Karpas-422 (cell line): ENCODE data around the gene CYP26A1. TPM values are rescaled to one million over a fixed set of nuclear protein-coding genes. Genes with fewer than 3 reads are reported as not detected.

ENCODE experiments used
- DNase-seq: peaks from one replicate; pipeline ENCODE4 v3.0.0-alpha.2; 2015
- H2AFZ ChIP-seq: fragments of 200-600 bp; sonication (generic); 2 replicates; pipeline ENCODE4 v1.6.1; 2014; ENCODE audit warnings: antibody characterized with exemption, low read length, mixed read lengths
- H3K27ac ChIP-seq: fragments of 200-600 bp; sonication (generic); 2 replicates; pipeline ENCODE4 v1.5.1; 2014; ENCODE audit warnings: mild to moderate bottlenecking, low read length, moderate library complexity
- H3K27me3 ChIP-seq: fragments of 200-600 bp; sonication (generic); 2 replicates; pipeline ENCODE4 v1.6.1; 2014; ENCODE audit warnings: low read length, mixed read lengths
- H3K36me3 ChIP-seq: fragments of 200-600 bp; sonication (generic); 2 replicates; pipeline ENCODE4 v1.6.1; 2014; ENCODE audit warnings: low read length, mixed read lengths; ENCODE audit not compliant: insufficient read depth
- H3K4me1 ChIP-seq: fragments of 200-600 bp; sonication (generic); 2 replicates; pipeline ENCODE4 v1.6.1; 2014; ENCODE audit warnings: mild to moderate bottlenecking, low read length, mixed read lengths
- H3K4me2 ChIP-seq: fragments of 200-600 bp; sonication (generic); 2 replicates; pipeline ENCODE4 v1.6.1; 2014; ENCODE audit warnings: low read length, low read depth, mild to moderate bottlenecking; ENCODE audit not compliant: poor library complexity, severe bottlenecking
- H3K4me3 ChIP-seq: fragments of 200-600 bp; sonication (generic); 2 replicates; pipeline ENCODE4 v1.5.1; 2014; ENCODE audit warnings: mild to moderate bottlenecking, antibody characterized with exemption, low read length, mixed read lengths
- H3K79me2 ChIP-seq: fragments of 200-600 bp; sonication (generic); 2 replicates; pipeline ENCODE4 v1.6.1; 2014; ENCODE audit warnings: mild to moderate bottlenecking, low read length, mixed read lengths
- H3K9ac ChIP-seq: fragments of 200-600 bp; sonication (generic); 2 replicates; pipeline ENCODE4 v1.6.0; 2014; ENCODE audit warnings: low read length
- H3K9me2 ChIP-seq: fragments of 200-600 bp; sonication (generic), shearing (Covaris generic); replicated peaks from 2 replicates; pipeline ENCODE4 v1.6.0; 2014; ENCODE audit warnings: mild to moderate bottlenecking, low read length, moderate library complexity; ENCODE audit not compliant: insufficient read depth
- H3K9me3 ChIP-seq: fragments of 300-700, 200-600 bp; sonication (generic); 2 replicates; pipeline ENCODE4 v1.6.1; 2014; ENCODE audit warnings: low read length, mixed read lengths
- H4K20me1 ChIP-seq: fragments of 200-600 bp; sonication (generic); 2 replicates; pipeline ENCODE4 v1.6.1; 2014; ENCODE audit warnings: mild to moderate bottlenecking, antibody characterized with exemption, low read length, low read depth; ENCODE audit not compliant: insufficient read depth
- total RNA-seq: library from RNA; depleted of rRNA; stranded (reverse); fragments of >200 nt; shearing (Covaris generic); gene quantifications from 2 replicates; pipeline ENCODE4 v1.2.3, GENCODE V29; 2014; ENCODE audit warnings: low replicate concordance; rRNA removed

Gene CYP26A1
- 0.29 TPM in 1 of 2 replicates, not detected in the other for total RNA-seq

GRCh38 chr10:93073539-93074146 is at the start of gene CYP26A1:
Gene CYP26A1 (plus strand): TSS chr10:93073893. CDS start chr10:93073935, 42 bp downstream.
- Histone ChIP-seq H3K27me3 (no peaks in the 10 kb centered on the region), H3K4me3 (peak within 1 kb of the TSS; percentile 64), H4K20me1 (no peaks in the 10 kb centered on the region), H3K79me2 (no peaks in the 10 kb centered on the region), H3K9me2 (no peaks in the 10 kb centered on the region), H3K9me3 (no peaks in the 10 kb centered on the region), H3K27ac (no peak within 1 kb of the TSS), H3K36me3 (no peaks in the 10 kb centered on the region), H2AFZ (no peak within 1 kb of the TSS), H3K4me2 (peak within 1 kb of the TSS; percentile 62), H3K4me1 (peaks cover 4% of the 10 kb centered on the region), H3K9ac (peak within 1 kb of the TSS; percentile 45)
- peak; percentile 42 for DNase-seq

- H3K9ac ChIP-seq = no peak overlapping the region
- DNase-seq = no peak
- H2AFZ ChIP-seq = no peak overlapping the region
- no peaks in the 10 kb centered on the region for H3K27me3 ChIP-seq
- no peaks in the 10 kb centered on the region for H3K9me3 ChIP-seq
- H3K9me2 ChIP-seq = no peaks in the 10 kb centered on the region
- H3K4me3 ChIP-seq = no peak overlapping the region
- no peaks in the 10 kb centered on the region for H3K79me2 ChIP-seq
- no peaks in the 10 kb centered on the region for H4K20me1 ChIP-seq
- no peaks in the 10 kb centered on the region for H3K36me3 ChIP-seq
- H3K27ac ChIP-seq = no peak overlapping the region
- H3K4me2 ChIP-seq = no peak overlapping the region
- H3K4me1 ChIP-seq = no peaks in the 10 kb centered on the region
Measured at GRCh38 chr10:93026072-93026471, 47.6 kb upstream of the CYP26A1 start.

GRCh38 chr10:93027508-93027907 is 46.2 kb upstream of the CYP26A1 start:
- H3K9me3 ChIP-seq = no peaks in the 10 kb centered on the region
- H3K4me3 ChIP-seq = no peak overlapping the region
- no peaks in the 10 kb centered on the region for H4K20me1 ChIP-seq
- H3K4me2 ChIP-seq = no peak overlapping the region
- H3K27ac ChIP-seq = no peak overlapping the region
- no peak overlapping the region for H2AFZ ChIP-seq
- no peaks in the 10 kb centered on the region for H3K4me1 ChIP-seq
- no peak for DNase-seq
- H3K36me3 ChIP-seq = no peaks in the 10 kb centered on the region
- H3K27me3 ChIP-seq = no peaks in the 10 kb centered on the region
- H3K79me2 ChIP-seq = no peaks in the 10 kb centered on the region
- H3K9ac ChIP-seq = no peak overlapping the region
- no peaks in the 10 kb centered on the region for H3K9me2 ChIP-seq

GRCh38 chr10:93028883-93029282 is 44.8 kb upstream of the CYP26A1 start:
- Histone ChIP-seq H3K27ac (no peak overlapping the region), H2AFZ (no peak overlapping the region), H3K4me3 (no peak overlapping the region), H3K9ac (no peak overlapping the region), H3K36me3 (no peaks in the 10 kb centered on the region), H3K4me1 (no peaks in the 10 kb centered on the region), H3K9me3 (no peaks in the 10 kb centered on the region), H3K9me2 (no peaks in the 10 kb centered on the region), H4K20me1 (no peaks in the 10 kb centered on the region), H3K4me2 (no peak overlapping the region), H3K27me3 (no peaks in the 10 kb centered on the region), H3K79me2 (no peaks in the 10 kb centered on the region)
- DNase-seq = no peak

GRCh38 chr10:93030409-93030808 is 43.3 kb upstream of the CYP26A1 start:
- H3K9ac ChIP-seq = no peak overlapping the region
- no peak overlapping the region for H3K4me2 ChIP-seq

GRCh38 chr10:93032105-93032808 is 41.4 kb upstream of the CYP26A1 start:
- no peak for DNase-seq
- H3K9me2 ChIP-seq = no peaks in the 10 kb centered on the region
- H4K20me1 ChIP-seq = no peaks in the 10 kb centered on the region
- no peaks in the 10 kb centered on the region for H3K4me1 ChIP-seq
- no peaks in the 10 kb centered on the region for H3K79me2 ChIP-seq
- no peak overlapping the region for H3K4me3 ChIP-seq
- no peaks in the 10 kb centered on the region for H3K36me3 ChIP-seq
- H3K9ac ChIP-seq = no peak overlapping the region
- no peaks in the 10 kb centered on the region for H3K27me3 ChIP-seq
- H2AFZ ChIP-seq = no peak overlapping the region
- no peak overlapping the region for H3K27ac ChIP-seq
- no peak overlapping the region for H3K4me2 ChIP-seq
- no peaks in the 10 kb centered on the region for H3K9me3 ChIP-seq

More at GRCh38 chr10:93030409-93030808, 43.3 kb upstream of the CYP26A1 start:
- Histone ChIP-seq H3K4me1 (no peaks in the 10 kb centered on the region), H3K79me2 (no peaks in the 10 kb centered on the region), H4K20me1 (no peaks in the 10 kb centered on the region), H3K27me3 (no peaks in the 10 kb centered on the region), H3K9me3 (no peaks in the 10 kb centered on the region), H3K36me3 (no peaks in the 10 kb centered on the region), H2AFZ (no peak overlapping the region), H3K9me2 (no peaks in the 10 kb centered on the region), H3K4me3 (no peak overlapping the region), H3K27ac (no peak overlapping the region)
- no peak for DNase-seq

GRCh38 chr10:93032809-93033137 is 40.9 kb upstream of the CYP26A1 start:
- Histone ChIP-seq H3K9me2 (no peaks in the 10 kb centered on the region), H3K79me2 (no peaks in the 10 kb centered on the region), H3K9ac (no peak overlapping the region), H2AFZ (no peak overlapping the region), H3K27me3 (no peaks in the 10 kb centered on the region), H3K9me3 (no peaks in the 10 kb centered on the region), H3K27ac (no peak overlapping the region), H4K20me1 (no peaks in the 10 kb centered on the region), H3K36me3 (no peaks in the 10 kb centered on the region), H3K4me2 (no peak overlapping the region), H3K4me3 (no peak overlapping the region), H3K4me1 (no peaks in the 10 kb centered on the region)
- DNase-seq = no peak

GRCh38 chr10:93034426-93034825 is 39.3 kb upstream of the CYP26A1 start:
- H3K4me2 ChIP-seq = no peak overlapping the region
- no peak overlapping the region for H2AFZ ChIP-seq
- no peak overlapping the region for H3K27ac ChIP-seq
- H3K79me2 ChIP-seq = no peaks in the 10 kb centered on the region
- no peaks in the 10 kb centered on the region for H3K36me3 ChIP-seq
- H3K27me3 ChIP-seq = no peaks in the 10 kb centered on the region
- H4K20me1 ChIP-seq = no peaks in the 10 kb centered on the region
- no peak overlapping the region for H3K4me3 ChIP-seq
- no peaks in the 10 kb centered on the region for H3K9me2 ChIP-seq
- H3K4me1 ChIP-seq = peaks cover 11% of the 10 kb centered on the region
- DNase-seq = no peak
- no peak overlapping the region for H3K9ac ChIP-seq
- no peaks in the 10 kb centered on the region for H3K9me3 ChIP-seq
